ENCODE results near the gene SULT6B1. TPM values are rescaled to one million over a fixed set of nuclear protein-coding genes. Genes with fewer than 3 reads are reported as not detected.
"Not testable (repeated sequence)": the region's sequence is repeated elsewhere in the genome, so short reads cannot be mapped to it uniquely, and the experiment has no call there.

Gene SULT6B1
- total RNA-seq, 1 donor from 2014 or later, result not detected

DNA sequence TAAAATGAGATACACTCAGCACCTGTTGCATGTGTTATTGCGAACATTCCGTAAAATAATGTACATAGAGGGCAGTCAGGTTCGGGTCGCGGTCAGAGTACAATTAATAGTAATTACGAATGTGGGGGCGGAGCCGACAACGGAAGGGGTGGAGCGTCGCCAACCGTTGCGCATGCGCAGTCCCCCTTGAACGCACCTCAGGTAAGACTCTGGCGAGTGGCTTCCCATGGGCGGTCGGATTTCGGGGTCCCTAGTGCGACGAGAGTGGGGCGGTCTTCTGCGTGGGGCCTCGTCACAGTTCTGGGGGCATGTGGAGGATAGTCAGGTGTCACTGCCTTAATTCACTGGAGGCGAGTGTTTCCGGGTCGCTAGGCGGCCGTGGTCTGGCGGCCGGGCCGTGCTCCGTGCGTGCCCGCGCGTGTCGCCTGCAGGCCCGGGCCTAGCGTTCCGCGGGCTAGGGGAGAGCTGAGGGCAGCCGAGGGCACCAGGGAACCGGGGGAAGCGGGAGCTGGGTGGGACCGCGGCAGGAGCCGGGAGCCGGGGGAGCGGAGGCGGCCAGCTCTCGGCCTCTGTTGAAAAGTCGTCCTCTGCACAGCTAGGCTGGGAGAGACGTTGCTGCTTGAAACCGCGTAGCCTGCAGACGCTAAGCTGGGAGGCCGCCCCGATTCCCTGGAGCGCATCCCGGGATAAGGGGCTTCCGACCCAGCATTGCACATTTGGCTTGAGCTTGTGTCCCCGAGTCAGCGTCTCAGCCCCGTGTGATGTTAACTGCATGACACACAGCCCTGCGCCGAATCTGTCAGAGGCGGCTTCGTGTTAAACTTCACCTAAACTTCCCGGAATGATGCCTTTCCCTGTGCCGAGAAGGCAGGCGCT is 8.1 kb upstream of the SULT6B1 start, which contains the start of gene CEBPZOS:
Gene CEBPZOS (plus strand): TSS at position 177 of the 876 bp plus-strand sequence. CDS start 3,209 bp downstream, outside the sequence.
- DNase-seq (ENCODE audit: low spot score), result peak; percentile 90
- peak; percentile 94 for ATAC-seq

DNA sequence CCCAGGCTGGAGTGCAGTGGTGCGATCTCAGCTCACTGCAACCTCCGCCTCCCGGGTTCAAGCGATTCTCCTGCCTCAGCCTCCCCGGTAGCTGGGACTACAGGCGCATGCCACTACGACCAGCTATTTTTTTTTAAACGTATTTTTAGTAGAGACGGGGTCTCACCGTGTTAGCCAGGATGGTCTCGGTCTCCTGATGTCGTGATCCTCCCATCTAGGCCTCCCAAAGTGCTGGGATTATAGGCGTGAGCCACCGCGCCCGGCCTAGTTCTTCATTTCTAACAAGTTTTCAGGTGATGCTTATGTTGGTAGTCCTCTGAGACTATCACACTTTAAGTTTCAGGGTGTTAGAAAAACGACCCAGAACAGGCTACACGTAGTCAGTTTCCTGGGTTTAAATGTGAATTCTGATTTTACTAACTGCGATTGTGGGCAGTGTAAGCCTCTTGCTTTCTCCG is 7.4 kb upstream of the SULT6B1 start:
- not testable (repeated sequence) for DNase-seq (ENCODE audit: low spot score); ATAC-seq

DNA sequence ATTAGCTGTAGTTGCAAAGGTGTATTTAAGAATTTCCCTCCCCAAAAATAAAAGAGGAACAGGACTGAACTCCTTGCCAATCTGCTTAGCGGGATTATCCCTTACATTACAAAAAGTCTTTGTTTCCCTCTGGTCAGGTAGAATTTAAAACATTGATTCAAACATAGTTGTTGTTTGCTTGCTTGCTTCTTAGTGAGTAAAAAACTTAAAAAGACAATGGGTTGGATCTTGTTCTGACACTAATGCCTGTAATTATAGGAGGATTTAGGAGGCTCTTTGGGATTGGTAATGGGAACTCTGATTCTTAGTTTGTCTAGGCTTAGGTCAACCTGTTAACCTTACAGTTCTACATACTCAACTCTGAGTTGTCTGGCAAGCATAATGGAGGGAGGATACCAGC is 4.1 kb upstream of the SULT6B1 start:
- no peak for ATAC-seq
- no peak for DNase-seq (ENCODE audit: low spot score)

DNA sequence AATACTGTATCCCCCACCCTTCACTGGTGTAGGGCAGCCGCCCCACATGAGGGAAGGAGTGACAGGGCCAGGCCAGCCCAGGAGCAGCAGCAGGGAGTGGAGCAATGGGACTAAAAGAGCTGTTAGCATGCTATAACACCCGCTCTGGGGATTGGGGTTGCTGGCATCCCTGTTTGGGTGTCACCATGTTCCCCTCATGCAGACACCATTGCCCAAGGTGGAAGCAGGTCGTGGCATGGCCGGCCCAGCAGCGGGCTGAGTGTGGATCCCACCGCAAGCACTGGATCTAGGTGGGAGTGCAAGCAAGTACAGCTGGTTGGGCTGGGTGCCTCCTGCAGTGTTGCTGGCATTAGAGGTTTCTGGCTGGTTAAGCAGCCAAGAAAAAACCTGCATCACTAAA is 3.3 kb upstream of the SULT6B1 start:
- no peak for ATAC-seq
- DNase-seq (ENCODE audit: low spot score), result no peak

DNA sequence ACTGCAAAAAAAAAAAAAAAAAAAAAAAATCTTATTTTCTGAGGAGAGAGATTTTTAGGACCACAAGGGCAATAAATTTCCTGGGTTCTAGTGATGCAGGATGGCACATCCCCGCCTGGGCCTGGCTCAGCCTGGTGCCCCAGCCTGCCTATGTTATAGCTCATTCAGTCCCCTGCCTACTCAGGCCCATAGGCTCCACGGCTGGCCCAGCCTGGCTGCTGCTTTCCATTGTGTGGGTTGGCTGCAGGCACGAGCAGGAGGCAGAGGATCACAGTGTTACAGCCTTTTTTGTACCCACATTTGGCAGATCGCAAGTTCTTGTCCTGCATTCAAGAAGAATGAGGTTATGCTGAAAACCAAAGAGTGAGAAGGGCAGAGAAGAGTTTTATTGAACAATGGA is 2.8 kb upstream of the SULT6B1 start:
- no peak for ATAC-seq
- DNase-seq (ENCODE audit: low spot score), result no peak

DNA sequence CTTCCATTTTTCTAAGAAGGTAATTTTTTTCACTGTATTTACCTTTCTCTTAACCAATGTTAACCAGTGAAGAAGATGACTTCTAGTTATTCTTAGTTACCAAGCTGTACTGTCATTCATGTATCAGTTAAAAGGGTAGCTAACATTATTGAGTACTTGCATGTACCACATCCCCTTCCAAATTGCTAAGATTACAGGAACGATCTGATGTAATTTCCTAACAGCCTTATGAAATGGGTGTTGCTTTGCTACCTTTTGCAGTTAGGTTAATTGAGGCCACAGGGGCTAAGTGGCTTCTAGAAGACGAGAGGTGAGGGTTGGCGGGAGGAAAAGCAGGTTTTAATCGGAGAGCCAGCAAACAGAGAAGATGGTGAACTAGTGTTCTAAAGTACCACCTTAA is 1.8 kb upstream of the SULT6B1 start:
- no peak for ATAC-seq
- no peak for DNase-seq (ENCODE audit: low spot score)

DNA sequence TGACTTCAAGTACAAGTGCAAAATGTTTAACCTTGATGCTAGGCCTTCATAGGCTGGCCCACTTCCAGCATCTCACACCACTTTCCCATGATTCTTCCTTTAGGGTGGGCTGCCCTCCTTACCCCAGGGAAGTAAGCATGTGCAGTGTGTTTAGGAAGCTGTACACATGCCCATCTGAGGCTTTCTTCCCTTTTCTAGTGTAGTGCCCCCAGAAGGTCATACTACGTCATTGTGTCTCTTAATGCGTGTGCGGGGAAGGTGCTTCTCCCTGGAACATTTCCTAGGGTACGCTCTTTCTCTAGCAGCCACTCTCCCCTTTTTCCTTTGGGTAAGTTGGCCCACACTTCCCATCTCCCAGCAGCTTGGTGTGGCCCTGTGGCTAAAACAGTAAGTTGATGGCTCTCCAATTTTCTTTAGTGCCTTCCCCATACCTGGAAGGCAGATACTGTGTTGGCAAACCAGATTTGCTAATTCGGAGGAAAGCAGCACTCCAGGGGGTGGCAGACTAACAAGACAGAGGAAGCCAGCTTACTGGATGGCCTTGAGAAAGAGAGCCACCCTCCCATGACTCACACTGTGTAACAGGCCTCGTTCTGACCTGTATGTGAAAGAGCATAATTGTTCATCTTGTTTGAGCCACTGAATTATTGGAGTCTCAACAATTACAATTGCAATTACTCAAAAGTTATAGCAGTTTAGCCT is 1.1 kb upstream of the SULT6B1 start:
- ATAC-seq (no peak), DNase-seq (ENCODE audit: low spot score) (no peak)

DNA sequence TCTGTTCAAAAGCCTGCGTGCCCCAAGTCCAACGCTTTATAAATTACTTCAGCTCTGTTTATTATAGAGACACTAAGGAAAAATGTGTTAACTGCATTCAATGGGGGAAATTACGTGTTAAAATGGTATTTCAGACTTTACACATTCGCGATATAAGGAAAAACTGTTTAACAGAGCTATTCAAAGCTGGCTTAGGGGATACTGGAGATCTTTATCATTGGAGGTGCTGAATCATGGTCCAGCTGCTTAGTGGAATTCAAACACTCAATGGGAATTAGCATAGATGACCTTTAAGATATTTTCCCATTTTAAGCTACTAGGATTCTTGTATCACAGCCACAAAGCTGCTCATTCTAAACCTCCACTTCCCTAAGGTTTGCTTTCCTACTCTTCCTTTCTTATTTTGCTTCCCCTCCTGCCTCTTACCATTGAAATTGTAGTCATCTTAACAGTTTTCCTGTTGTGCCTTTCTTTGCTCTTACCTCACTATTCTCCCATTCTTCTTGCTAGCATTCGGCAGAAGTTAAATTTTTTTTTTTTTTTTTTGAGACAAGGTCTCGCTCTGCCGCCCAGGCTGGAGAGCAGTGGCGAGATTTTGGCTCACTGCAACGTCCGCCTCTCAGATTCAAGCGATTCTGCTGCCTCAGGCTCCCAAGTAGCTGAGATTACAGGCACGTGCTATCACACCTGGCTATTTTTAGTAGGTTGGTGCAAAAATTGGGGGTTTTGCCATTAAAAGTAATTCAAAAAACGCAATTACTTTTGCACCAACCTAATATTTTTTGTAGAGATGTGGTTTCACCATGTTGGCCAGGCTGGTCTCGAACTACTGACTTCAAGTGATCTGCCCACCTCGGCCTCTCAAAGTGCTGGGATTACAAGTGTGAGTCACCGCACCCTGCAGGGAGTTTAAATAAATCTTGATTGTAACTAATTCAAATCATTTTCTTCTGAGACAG is 6.5 kb downstream of the SULT6B1 start:
- ATAC-seq, result no peak
- no peak for DNase-seq (ENCODE audit: low spot score)

DNA sequence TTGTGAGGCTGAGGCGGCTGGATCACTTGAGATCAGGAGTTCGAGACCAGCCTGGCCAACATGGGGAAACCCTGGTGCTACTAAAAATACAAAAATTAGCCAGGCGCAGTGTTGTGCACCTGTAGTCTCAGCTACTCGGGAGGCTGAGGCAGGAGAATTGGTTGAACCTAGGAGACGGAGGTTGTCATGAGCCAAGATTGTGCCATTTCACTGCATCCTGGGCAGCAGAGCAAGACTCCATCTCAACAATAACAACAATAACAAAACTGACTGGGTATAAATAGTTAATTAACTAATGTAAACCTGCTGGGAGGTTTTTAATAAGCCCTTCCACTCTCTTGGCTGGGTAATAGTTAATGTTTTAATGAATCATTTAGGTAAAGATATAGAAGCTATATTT is 7.8 kb downstream of the SULT6B1 start:
- no peak for DNase-seq (ENCODE audit: low spot score)
- ATAC-seq, result no peak

DNA sequence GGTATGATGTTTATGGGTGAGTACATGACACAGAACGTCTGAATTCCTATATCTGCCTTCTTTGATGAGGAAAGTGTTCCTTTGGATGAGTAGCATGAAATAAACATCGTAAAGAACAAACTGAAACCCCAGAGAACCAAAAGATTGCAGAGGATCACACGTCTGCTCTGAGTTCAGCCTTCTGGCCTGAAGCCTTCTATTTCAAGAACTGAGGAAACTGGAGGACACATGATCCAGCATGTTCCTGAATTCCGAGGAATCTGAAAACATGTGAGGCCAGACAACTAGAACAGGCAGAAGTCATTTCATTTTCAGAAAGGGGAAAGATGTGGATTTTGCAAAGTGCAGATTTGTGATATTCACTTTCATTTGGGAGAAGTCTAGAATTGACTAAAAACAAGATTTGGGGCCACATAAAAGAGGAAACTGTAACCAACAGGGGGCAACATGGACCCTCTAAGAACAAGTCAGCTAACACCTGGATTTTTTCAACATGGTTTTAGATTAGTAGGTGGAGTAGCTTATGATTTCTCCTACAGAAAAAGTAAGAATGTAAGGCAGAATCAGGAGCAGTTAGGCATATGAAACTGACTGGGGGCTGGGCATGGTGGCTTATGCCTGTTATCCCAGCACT is 8.3 kb downstream of the SULT6B1 start:
- no peak for ATAC-seq
- DNase-seq (ENCODE audit: low spot score), result no peak

DNA sequence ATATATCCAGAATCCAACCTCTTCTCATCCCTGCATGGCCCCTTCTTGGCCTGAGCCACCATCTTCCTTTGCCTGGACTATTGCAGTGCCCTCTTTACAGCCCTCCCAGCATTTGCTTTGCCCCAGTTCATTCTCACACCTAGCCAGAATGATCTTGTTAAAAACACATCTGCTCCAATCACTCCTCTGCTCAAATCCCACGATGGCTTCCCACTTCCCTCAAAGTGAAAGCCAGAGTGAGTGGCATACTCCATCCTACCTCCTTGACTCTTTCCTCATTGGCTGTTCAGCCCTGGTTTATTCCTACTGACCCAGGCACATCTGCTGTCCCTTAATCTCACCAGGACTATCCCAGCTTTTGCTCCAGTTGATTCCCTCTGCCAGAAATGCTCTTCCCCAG is 14.7 kb downstream of the SULT6B1 start:
- ATAC-seq (no peak), DNase-seq (ENCODE audit: low spot score) (no peak)

DNA sequence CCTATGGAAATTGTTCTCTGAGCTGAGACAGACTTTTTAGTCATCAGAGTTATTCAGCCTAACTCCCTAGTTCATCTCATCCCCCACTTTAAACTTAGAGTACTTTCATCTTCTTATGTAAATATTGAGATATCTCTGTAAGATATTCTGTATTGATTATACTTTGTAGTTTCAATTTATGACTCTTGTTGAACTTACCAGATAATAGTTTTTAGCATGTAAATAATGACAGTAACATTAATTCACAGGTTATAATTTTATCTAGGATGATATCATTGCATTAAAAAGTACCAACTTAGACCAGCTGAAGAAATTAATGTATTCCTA is 16.9 kb downstream of the SULT6B1 start:
- DNase-seq (ENCODE audit: low spot score) (no peak), ATAC-seq (no peak)

DNA sequence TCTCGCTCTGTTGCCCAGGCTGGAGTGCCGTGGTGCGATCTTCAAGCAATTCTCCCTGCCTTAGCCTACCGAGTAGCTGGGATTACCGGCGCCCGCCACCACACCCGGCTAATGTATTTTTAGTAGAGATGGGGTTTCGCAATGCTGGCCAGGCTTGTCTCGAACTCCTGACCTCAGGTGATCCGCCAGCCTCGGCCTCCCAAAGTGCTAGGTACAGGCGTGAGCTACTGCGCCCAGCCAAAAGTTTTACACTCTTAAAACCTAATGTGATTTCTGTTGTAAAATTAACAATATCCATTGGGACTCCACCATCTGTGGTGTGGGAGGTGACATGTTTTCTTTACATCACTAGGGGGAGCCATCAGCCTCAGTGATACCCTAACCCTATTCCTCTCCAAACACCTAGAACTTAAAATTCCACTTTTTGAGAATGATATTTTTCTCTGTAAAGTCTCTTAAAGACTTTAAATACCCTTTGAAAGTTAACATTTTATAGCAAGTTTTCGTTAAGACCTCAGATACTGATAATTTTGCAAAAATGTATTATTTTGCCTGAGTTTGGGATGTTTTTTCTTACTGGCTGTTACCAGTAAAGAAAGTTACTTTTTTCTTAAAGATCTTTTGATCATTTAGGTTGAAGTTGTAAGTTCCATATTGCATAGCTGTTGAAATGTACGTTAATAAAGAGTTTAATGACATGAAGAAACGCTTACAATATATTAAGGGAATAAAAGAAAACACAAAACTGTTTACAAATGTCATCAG is 20.1 kb downstream of the SULT6B1 start:
- no peak for DNase-seq (ENCODE audit: low spot score)
- ATAC-seq, result peak; percentile 93

DNA sequence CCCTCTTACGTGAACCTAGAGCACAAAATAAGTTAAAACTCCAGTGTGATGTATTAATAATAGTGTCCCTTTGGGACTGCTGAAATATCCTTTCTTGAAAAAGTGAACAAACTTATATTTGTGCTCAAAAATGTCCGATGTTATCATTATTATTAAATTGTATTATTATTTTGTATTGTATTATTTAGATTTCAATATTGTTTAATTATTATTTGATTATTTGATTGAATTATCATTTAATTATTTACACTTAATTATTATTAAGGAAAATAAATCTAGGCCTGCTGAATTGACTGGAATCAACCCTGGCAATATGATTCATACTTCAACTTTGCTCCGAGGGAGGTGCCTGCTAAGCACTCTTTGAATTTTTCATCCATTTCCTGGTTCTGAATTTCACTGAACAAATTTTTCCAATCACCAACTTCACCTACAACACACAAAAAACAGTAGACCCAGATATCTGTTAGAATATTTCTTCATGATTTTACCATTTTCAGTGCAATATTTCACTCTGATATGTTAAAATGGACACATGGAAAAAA is 20.8 kb downstream of the SULT6B1 start:
- ATAC-seq, result no peak
- DNase-seq (ENCODE audit: low spot score), result no peak

DNA sequence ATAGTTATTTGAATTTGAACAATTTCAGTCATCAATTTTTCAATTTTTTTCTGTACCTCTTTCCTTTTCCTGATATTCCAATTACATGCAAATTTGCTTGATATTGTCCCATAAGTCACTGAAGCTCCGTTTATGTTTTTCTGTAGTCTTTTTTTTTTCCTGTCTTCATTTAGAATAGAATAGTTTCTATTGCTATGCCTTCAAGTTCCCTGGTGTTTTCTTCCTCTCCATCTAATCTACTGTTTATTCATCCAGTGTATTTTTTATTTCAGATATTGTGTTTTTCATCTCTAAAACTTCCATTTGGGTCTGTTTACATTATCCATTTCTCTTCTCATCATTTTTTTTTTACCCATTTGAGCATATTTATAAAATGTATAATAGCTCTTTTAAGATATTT is 23.7 kb downstream of the SULT6B1 start:
- DNase-seq (ENCODE audit: low spot score) (no peak), ATAC-seq (no peak)

DNA sequence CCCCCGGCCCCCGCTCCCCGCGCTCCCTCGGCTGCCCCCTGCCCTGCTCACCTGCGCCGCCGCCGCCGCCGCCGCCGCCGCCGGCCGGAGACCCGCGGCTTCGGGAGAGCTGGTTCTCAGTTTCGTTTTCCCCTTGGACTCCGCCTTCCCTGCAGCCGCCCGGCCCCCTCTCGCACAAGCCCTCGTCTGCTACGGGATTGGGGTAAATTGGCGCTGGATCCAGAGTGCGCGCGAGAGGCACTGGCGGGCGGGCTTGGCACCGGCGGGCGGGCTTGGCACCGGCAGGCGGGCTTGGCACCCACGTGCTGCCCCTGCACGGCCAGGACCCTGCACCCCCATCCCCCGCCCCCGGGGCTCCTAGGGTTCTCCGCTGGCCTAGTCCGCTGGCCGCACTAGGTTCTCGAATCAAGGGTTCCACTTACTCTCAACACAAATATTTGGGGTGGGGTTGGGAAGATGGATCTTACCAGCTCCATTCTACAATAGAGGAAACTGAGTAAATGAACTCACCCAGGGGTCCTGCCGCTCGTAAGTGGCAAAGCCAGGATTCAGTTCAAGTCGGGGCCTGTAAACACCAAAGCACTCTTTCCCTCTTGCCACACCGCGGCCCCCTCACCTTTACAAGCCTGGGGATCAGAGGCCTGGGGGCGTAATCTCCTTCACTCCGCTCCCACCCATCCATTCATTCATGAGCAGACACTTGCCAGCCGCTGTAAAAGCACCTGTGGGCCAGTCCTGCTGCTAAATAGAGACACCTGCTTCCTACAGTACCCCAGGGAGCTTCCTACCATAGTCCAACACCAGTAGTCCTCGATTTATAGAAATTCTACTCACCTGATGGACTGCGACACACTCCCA is 31.4 kb downstream of the SULT6B1 start, which contains the start of gene EIF2AK2:
Gene EIF2AK2 (minus strand): TSS at position 124 of the 858 bp plus-strand sequence. CDS start 9,174 bp downstream, outside the sequence.
- ATAC-seq (peak; percentile 96), DNase-seq (ENCODE audit: low spot score) (peak; percentile 86)

DNA sequence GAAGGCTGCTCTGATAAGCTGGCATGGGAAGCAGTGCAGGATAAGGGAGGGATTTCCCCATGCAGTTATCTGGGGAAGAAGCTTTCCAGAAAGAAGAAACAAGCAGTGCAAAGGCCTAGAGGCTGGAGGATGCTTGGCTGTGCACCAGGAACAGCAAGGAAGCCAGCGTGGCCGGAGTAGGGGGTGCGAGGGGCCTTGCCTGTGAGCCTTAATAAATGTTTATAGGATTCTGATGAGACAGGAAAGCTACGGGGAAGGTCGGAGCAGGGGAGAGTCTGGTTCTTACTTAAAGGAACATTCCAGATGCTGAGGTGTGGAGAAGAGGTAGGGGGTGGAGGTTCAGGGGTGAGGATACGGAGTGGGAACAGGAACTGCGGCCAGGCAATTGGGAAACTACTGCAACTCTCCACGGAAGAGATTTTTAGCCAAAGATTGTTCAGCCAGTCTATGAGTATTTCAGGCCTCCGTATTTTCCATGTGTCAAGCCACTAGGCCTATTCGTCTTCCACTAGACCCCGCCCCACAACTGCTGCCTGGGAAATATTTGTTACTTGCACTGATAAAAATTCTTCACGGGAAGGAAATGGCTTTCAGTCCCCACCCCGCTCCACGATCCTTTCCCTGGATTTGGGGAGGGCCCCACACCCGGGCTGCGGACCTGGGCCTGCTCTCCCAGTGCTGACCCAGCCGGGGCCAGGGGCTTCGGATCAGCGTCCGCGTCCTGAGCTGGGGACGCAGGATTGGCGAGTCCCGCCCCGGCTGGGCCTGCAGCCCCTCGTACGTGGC is 32.2 kb downstream of the SULT6B1 start:
- peak; percentile 51 for ATAC-seq
- no peak for DNase-seq (ENCODE audit: low spot score)

DNA sequence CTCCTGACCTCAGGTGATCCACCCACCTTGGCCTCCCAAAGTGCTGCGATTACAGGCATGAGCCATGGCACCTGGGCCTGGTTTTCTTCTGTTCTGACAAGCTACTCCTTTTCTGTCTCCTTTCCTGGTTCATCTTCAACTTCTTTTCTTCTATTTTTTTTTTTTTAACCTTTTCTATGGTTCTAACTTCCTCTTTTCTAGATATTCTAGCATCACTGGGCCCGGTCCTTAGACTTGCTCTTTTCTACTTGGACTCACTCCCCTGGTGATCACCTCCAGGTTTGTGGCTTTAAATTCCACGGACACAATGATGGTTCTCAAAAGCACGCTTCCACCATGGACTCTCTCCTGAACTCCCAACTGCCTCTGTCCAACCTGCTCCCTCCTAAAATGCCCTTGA is 33.7 kb downstream of the SULT6B1 start:
- ATAC-seq (no peak), DNase-seq (ENCODE audit: low spot score) (no peak)

Data from left lobe of liver (tissue), 2 donors.